Measurements from ENCODE around the gene KCTD14. TPM values are rescaled to one million over a fixed set of nuclear protein-coding genes. Genes with fewer than 3 reads are reported as not detected.
"Not testable (repeated sequence)": the region's sequence is repeated elsewhere in the genome, so short reads cannot be mapped to it uniquely, and the experiment has no call there.

Gene KCTD14
- total RNA-seq, 1 experiment from 2014 or later: 1.6 TPM

DNA sequence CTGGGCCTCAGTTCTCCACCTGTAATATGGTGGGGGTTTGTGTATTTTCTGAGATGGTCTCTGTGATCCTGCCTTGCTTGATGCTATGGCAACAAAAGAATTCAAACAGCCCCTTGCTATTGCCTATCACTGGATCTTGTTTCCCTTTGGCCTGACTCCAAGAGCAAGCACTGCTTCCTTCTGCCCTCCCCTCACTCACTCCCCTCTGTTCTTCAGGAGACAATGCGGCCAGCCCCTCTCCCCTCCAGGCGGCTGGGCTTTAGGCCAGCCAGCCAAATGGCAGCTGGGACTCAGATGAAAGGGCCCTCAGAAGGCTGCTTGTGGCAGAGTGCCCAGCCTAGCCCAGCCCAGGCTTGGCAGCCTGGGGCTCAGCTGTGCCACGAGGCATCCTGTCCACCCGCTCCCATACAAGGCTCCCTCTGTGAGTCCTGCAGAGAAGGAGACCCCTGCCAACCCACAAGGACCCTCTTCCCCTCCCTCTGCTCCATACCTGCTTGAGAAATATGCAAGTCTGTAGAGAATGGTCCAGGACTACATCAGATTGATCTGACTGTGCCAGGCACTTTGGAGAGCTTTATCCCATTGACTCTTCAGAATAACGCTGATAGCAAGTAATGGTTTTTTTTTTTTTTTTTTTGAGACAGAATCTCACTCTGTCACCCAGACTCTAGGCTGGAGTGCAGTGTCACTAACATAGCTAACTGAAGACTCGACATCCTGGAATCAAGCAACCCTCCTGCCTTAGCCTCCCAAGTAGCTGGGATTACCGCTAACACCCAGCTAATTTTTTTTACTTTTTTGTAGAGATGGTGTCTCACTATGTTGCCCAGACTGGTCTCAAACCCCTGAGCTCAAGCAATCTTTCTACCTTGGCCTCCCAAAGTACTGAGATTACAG, 7.6 kb upstream of the KCTD14 start:
- Histone ChIP-seq H3K9me3 (ENCODE audit: low read length) (no peaks in the 10 kb centered on the region), H3K9ac (ENCODE audit: low read length) (no peak overlapping the region), H3K9me2 (replicated peaks; ENCODE audit: low read length) (no peaks in the 10 kb centered on the region), H3K27ac (ENCODE audit: low read length) (no peak overlapping the region), H3K27me3 (ENCODE audit: low read length) (no peaks in the 10 kb centered on the region), H4K20me1 (ENCODE audit: low read length) (no peaks in the 10 kb centered on the region), H2AFZ (ENCODE audit: low read length) (peak overlapping the region; percentile 75), H3K36me3 (ENCODE audit: low read depth, low read length) (no peaks in the 10 kb centered on the region), H3K4me3 (ENCODE audit: low read length) (no peak overlapping the region), H3F3A (ENCODE audit: low read length, unreplicated experiment) (no peaks in the 10 kb centered on the region), H3K4me2 (ENCODE audit: low read length) (peak overlapping the region; percentile 23), H3K4me1 (ENCODE audit: insufficient read depth, low read length) (peaks cover 29% of the 10 kb centered on the region), H3K79me2 (ENCODE audit: low read length) (no peaks in the 10 kb centered on the region)
- ChIA-PET CTCF (interaction anchor here (0.5 kb wide), 1 partner anchor 29 kb away, joined by 3 read pairs; no protein-coding TSS in a partner anchor), POLR2A (ENCODE audit: unreplicated experiment) (interaction anchor here (0.7 kb wide), 2 partner anchors 10 to 35 kb away, joined by 12 to 15 read pairs; no protein-coding TSS in a partner anchor)
- intact Hi-C loops (cut with micrococcal nuclease): no loop called here
- TF ChIP-seq CTCF (conservative IDR thresholded peaks at IDR 0.05; ENCODE audit: low read depth, low read length) (no peak), EZH2phosphoT487 (IDR thresholded peaks at IDR 0.05; ENCODE audit: borderline replicate concordance, low read length) (no peak), EZH2 (IDR thresholded peaks at IDR 0.05; ENCODE audit: low read length, unreplicated experiment) (no peak)
- ATAC-seq (peak; percentile 78), DNase-seq (peak; percentile 85)
- BruUV-seq (replicated peaks): no TSS peak

DNA sequence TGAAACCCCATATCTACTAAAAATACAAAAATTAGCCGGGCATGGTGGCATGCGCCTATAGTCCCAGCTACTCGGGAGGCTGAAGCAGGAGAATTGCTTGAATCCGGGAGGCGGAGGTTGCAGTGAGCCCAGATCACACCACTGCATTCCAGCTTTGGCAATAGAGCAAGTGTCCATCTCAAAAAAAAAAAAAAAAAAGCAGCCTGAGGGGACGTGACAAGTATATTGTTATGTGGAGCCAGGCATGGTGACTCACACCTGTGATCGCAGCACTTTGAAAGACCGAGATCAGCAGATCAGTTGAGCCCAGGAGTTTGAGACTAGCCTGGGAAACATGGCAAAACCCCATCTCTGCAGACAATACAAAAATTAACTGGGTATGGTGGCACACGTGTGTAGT, 5.3 kb upstream of the KCTD14 start:
- H3F3A ChIP-seq (ENCODE audit: low read length, unreplicated experiment); BruUV-seq (replicated peaks); intact Hi-C loops (cut with micrococcal nuclease); H3K9me2 ChIP-seq (replicated peaks; ENCODE audit: low read length); H3K79me2 ChIP-seq (ENCODE audit: low read length); H3K4me3 ChIP-seq (ENCODE audit: low read length); H2AFZ ChIP-seq (ENCODE audit: low read length); H3K36me3 ChIP-seq (ENCODE audit: low read depth, low read length); H3K27me3 ChIP-seq (ENCODE audit: low read length); H3K9me3 ChIP-seq (ENCODE audit: low read length); H4K20me1 ChIP-seq (ENCODE audit: low read length); POLR2A ChIA-PET (ENCODE audit: unreplicated experiment); H3K27ac ChIP-seq (ENCODE audit: low read length); H3K9ac ChIP-seq (ENCODE audit: low read length): not testable (repeated sequence)
- Histone ChIP-seq H3K4me1 (ENCODE audit: insufficient read depth, low read length) (peaks cover 29% of the 10 kb centered on the region), H3K4me2 (ENCODE audit: low read length) (peak overlapping the region; percentile 34)
- CTCF ChIA-PET: interaction anchor here (0.8 kb wide), 1 partner anchor 17 kb away, joined by 3 read pairs; no protein-coding TSS in a partner anchor
- peak; percentile 92 for DNase-seq
- ATAC-seq: peak; percentile 78

DNA sequence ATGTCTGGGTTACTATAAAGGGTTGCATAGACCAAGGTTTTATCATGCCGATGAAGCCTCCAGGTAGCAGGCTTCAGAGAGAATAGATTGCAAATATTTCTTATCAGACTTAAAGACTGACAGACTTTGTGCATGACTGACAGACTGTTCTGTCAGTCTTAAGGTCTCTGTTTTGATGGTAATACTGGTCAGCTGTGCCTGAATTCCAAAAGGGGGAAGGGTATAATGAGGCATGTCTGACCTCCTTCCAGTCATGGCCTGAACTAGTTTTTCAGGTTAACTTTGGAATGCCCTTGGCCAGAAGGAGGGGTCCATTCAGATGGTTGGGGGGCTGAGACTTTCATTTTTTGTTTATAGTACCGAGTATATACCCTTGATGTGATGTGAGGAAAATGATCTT, 4.7 kb upstream of the KCTD14 start:
- H3K36me3 ChIP-seq (ENCODE audit: low read depth, low read length): no peaks in the 10 kb centered on the region
- no peak overlapping the region for H3K27ac ChIP-seq (ENCODE audit: low read length)
- no peak overlapping the region for H3K9ac ChIP-seq (ENCODE audit: low read length)
- ChIA-PET POLR2A (ENCODE audit: unreplicated experiment) (no interaction called here), CTCF (no interaction called here)
- no peaks in the 10 kb centered on the region for H4K20me1 ChIP-seq (ENCODE audit: low read length)
- intact Hi-C loops (cut with micrococcal nuclease): no loop called here
- no peak overlapping the region for H2AFZ ChIP-seq (ENCODE audit: low read length)
- H3F3A ChIP-seq (ENCODE audit: low read length, unreplicated experiment): no peaks in the 10 kb centered on the region
- no peaks in the 10 kb centered on the region for H3K9me3 ChIP-seq (ENCODE audit: low read length)
- TF ChIP-seq EZH2 (IDR thresholded peaks at IDR 0.05; ENCODE audit: low read length, unreplicated experiment) (no peak), CTCF (conservative IDR thresholded peaks at IDR 0.05; ENCODE audit: low read depth, low read length) (no peak), EZH2phosphoT487 (IDR thresholded peaks at IDR 0.05; ENCODE audit: borderline replicate concordance, low read length) (no peak)
- no peaks in the 10 kb centered on the region for H3K9me2 ChIP-seq (replicated peaks; ENCODE audit: low read length)
- ATAC-seq (no peak), DNase-seq (peak; percentile 22)
- no TSS peak for BruUV-seq (replicated peaks)
- no peak overlapping the region for H3K4me3 ChIP-seq (ENCODE audit: low read length)
- no peaks in the 10 kb centered on the region for H3K27me3 ChIP-seq (ENCODE audit: low read length)
- H3K4me1 ChIP-seq (ENCODE audit: insufficient read depth, low read length): peaks cover 29% of the 10 kb centered on the region
- no peaks in the 10 kb centered on the region for H3K79me2 ChIP-seq (ENCODE audit: low read length)
- H3K4me2 ChIP-seq (ENCODE audit: low read length): 0 out of 2 replicates have a peak overlapping the region, but pooled peaks have one; percentile 34

All from PC-3 (cell line).